HG03432 (cell line): ENCODE results near the gene CGN.
"Not testable (repeated sequence)": the region's sequence is repeated elsewhere in the genome, so short reads cannot be mapped to it uniquely, and the experiment has no call there.

Experiments
- ATAC-seq: cut with Tn5 transposase; IDR thresholded peaks from one replicate; pipeline ENCODE4 v1.9.1; 2021; ENCODE audit warnings: mild to moderate bottlenecking, moderate library complexity; ENCODE audit not compliant: unreplicated experiment

The CGN gene

DNA sequence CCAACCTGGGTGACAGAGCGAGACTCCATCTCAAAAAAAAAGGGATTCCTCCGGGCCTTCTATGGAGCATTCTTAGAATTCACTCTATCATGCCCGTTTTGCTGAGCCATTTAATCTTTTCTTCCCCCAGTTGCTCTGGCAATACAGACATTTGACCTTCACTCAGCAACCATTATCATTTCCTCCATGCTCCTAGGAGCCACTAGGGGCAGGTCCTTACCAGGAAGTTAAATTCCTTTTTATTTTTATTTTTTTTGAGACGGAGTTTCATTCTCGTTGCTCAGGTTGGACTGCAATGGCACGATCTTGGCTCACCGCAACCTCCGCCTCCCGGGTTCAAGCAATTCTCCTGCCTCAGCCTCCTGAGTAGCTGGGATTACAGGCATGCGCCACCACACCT, 9.7 kb upstream of the CGN start:
- ATAC-seq: no peak

DNA sequence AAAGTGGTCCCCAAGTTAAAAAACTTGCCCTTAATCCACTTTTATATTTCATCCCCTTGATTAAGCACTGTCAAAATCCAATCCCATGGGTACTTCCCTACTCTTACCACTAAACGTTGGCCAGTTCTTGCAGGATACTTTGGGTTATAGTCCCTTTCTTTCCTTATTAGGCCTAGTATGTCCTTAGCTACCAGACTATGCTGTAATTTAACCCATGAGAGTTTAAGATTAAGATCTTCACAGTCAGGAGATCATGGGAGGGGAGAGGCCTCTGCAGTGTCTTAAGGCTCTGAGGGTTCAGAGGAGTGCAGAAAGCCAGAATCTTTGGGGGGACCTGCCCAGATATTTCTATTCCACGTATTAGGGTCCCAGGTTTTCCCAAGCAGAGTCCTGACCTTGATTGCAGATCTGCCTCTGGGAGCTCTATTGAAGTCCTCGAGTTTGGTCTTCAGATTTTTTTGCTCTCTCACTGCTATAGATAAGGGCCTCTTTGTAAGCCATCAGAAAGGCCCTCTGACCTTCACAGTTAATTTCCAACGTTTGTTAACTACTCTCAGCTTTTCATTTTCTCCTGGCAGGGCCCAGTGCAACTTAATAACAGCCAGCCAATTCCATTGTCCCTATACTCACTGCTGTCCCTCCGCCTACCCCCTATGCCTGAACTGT, 9.0 kb upstream of the CGN start:
- no peak for ATAC-seq

DNA sequence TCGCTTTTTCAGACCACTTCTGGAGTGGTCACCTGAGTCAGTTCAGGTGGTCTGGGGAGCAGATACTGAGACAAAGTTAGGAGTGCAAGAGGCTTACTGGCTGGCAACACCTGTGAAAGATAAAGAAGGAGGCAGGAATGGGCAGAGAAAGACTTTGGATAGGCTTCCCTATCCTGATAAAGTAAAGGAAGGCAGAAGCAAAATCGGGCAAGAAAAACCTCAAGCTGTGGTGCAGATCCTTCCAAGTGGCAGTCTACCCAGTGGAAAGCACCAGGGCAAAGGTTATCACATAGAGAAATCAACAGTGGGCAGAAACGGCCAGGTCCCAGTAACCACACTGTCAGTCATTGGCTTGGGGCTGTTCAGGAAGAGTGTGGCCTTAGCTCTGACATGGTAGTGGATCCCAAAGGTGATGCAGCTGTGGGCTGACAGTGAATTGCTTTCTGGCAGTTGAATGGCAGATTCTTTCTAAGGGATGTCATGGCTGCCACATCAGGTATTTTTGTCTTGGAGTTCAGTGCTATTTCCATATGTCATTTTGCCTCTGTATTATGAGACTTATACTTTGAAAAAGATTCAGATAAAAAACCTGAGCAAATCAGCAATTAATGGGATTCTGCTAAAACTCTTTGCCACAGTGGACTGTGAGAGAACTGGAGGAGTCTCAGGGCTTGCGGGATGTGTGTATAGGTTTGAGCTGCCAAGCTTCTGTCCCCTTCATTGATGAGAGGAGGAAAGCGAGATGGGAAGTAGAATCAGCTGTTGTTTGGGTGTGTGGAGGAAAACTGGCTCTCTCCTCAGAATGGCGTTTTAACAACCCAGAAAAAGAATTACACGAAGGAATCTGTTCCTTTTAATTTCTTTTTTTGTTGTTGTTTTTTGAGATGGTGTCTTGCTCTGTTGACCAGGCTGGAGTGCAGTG, 8.1 kb upstream of the CGN start:
- no peak for ATAC-seq

DNA sequence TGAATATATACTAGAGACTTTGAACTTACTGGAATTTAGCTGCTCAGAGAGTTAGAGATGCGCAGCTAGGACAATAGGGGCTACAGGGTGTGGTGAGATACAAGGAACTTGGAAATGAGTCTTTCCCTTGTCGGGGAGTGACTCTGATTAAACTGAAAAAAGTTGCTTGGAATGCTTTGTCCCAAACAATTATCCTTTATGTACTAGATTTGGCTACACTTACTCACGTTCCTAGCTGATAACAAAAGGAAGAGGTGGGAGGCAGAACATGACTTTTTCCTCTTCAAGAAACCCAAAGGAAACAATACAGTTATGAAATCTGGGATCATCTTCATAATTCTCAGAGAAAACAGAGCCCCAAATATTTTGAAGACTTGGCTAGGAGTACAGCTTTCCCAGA, 6.9 kb upstream of the CGN start:
- ATAC-seq: no peak

DNA sequence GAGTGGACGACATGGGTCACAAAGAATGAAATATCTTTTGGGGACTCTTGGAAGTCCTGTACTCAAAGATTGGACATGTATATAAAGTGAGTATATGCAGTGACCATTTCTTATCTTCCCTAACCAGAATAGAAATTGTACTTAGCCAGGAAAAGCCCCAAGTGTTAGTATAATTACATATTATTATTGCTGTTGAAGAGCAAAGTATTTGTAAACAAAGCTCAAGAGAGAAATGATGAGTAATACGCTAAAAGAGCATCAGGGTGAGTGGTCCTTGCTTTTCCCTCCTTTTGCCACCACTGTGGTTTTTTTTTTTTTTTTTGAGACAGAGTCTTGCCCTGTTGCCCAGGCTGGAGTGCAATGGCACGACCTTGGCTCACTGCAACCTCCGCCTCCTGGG, 6.4 kb upstream of the CGN start:
- no peak for ATAC-seq

DNA sequence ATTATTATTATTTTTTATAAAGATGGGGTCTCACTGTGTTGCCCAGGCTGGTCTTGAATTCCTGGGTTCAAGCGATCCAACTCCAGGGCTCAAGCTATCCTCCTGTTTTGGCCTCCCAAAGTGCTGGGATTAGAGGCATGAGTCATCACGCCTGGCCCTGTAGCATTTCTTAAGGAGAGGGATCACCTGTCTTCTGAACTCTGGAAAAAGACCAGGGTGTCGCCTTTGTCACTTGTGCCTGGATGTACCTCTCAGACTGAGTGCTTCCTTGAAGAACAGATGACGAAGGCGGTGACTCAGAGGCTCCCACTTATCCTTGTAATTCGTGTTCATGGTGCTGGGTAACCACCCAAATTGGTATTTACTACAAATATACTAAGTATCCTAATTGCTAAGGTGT, 2.4 kb upstream of the CGN start:
- no peak for ATAC-seq

DNA sequence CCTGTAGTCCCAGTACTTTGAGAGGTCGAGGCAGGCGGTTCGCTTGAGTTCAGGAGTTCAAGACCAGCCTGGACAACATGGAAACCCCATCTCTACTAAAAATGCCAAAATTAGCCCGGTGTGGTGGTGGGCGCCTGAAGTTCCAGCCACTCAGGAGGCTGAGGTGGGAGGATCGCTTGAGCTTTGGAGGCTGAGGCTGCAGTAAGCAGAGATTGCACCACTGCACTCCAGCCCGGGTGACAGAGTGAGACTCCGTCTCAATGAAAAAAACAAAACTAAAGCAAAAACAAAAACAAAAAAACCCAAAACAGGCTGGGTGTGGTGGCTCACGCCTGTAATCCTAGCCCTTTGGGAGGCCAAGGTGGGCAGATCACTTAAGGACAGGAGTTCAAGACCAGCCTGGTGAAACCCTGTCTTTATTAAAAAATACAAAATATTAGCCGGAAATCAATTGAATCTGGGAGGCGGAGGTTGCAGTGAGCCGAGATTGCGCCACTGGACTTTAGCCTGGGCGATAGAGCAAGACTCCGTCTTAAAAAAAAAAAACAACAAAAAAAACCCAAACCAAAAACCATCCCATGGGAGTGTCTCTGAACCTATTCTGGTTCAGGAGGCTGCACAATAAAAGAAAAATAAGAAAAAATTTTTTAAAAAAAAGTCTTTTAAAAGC, 1.7 kb upstream of the CGN start:
- no peak for ATAC-seq

DNA sequence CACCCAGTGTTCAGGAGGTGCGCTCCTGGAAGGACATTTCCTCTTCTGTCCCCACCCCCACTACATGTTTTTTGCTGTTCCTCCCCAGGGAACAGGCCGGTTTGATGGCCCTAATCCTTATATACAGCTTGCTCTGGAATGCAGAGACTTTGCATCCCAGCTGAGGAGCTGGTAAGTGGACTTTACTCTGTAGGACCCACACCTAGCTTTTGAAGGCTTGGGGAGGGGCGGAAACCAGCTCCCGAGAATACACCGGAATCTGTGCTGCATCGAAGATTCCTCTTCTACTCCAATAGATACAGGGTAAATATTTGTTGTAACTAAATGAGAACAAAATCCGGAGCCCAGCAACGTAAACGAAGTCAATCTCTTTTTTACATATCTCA, 1.2 kb upstream of the CGN start:
- no peak for ATAC-seq

DNA sequence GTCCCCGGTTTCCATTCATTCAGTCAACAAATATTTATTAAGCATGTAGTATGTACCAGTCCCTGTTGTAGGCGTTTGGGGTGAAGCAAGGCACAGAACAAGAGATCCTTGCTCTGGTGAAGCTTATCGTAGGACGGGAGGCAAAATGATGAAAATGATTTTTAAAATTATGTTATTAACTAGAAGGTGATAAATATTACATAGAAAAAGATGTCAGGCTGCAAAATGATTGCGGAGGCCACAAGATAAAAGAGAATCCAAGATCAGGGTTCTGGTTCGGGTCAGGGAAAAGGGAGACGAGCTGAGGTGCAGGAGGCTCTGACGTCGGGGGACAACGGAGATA, 602 bp upstream of the CGN start:
- ATAC-seq: no peak

DNA sequence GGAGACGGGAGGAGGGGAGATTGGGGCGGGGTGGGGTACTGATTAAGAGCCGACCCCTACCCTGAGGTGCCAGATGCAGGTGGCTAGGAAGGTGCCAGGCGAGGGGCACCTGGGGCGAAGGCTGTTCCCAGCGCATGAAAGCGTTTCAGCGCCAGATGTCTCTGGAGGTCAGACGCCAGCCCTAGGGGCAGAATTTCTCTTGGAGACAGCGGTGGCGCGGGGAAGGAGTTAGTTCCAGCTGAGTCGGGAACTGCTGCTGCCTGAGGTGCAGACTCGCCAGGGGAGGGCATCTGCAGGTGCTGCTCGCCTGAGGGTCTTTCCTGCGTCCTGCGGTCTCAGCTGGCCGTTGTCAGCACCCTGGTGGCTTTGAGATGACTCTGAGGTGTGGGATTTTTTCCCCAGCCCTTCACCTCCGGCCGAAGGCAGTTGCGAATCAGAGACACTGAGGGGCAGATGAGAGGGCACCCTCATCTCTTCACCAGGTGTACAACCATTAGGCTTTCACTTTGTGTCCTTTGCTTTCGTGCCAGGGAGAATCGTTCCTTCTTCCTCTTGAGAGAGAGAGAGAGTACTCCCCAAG, 539 bp downstream of the CGN start:
- ATAC-seq: peak; percentile 13

DNA sequence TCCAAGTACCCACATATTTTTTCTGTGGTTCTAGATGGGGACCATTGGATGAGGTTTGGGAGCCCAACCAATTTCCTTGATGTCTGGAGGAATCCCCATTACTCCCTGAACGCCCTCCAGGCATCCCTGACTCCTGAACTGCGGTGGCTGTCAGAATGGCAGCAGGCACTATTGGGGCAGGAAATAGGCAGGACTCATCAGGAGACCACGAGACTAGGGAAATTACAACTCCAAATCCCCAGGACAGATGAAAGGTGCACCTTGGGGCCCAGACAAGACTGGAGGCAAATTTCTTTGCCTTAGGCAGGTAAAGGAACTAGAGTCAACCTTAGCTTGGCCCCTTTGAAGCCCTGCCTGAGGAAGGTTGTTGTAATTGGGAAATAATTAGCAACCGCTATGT, 1.1 kb downstream of the CGN start:
- ATAC-seq: no peak

DNA sequence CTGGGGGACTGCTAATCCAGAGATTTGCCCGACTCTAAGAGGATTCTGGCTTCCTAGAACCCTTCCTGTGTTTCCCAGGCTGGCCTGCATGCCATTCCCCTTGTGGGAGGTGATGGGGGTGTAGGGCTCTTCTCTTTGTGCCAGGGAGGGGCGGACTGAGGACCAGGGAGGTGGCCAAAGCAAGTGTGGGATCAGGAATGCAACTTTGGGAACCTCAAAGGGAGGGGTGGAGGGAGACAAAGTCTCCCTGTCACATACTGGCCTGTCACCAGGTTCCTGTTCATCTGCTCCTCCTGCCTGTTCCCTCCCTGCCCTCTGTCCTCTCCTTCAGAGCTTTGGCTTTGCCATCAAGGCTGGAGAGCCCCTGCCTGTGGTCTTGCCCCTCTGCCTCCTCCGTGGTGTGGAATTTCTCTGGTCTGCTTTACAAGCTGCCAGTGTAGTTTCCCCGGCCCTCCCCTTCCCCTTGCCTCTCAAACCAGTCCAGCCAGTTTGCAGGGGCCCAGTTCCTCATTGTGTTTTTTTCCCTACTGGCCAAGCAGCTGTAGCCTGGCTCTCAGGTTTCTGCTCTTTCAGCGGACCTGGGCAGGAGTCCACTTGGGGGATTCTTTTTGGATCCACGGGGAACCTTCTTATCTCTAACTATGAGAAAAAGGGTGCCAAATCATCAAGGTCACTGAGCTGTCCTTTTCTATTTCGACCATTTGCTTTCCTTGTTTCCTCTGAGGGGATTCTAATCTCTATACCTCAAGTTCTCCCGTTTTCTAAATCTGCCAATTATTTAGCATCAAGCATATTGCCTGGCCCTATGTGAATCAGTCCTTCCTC, 1.8 kb downstream of the CGN start:
- ATAC-seq: no peak

DNA sequence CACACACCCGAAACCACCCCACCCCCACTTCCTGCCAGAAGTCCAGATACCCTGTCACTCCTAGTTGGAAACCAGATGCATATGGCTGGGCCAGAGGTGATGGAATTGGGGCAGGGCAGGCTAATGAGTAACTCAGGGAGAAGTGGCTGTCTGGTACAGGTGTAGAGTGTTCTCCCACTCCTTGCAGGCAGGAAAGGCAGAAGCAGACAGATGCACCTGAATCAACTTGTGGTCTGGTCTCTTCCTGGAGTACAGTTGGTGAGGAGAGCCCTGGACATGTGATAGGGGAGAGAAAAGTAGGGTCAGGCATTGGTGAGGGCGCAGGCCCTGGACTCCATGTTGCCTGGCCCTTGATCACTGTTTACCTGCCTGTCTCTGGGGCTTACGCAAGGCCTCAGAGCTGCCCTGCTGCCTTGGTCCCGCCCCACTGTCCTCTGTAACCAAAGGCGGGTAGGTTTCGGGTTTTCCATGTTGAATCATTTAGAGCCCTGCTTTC, 2.5 kb downstream of the CGN start:
- no peak for ATAC-seq

DNA sequence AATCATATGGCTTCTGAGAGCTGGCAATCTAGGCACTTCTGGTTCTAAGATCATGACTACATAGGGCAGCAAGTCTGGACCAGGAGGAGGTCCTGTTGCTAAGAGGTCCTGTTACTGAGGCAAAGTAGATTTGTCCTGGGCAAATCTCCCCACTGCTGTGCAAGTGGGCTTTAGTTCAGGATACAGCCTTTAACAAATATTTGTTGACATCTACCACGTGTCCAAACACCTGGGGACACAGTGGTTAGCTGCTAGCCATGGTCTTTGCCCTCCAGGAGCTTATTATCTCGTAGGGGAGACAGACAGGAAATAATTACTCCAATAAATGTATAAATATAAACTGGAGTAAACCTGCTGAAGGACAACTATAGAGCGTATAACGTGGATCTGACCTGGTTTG, 3.2 kb downstream of the CGN start:
- ATAC-seq: no peak

DNA sequence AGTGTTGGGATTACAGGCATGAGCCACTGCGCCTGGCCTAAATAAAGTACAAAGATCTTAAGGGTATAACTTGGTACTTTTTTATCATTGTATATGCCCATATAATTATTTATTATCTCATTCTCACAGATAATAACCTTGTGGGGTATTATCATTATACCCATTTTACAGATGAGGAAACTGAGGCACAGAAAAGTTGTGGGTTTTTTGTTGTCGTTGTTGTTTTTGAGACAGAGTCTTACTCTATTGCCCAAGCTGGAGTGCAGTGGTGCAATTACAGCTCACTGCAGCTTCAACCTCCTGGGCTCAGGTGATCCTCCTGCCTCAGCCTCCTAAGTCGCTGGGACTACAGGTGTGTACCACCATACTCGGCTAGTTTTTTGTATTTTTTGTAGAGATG, 4.1 kb downstream of the CGN start:
- ATAC-seq: no peak

DNA sequence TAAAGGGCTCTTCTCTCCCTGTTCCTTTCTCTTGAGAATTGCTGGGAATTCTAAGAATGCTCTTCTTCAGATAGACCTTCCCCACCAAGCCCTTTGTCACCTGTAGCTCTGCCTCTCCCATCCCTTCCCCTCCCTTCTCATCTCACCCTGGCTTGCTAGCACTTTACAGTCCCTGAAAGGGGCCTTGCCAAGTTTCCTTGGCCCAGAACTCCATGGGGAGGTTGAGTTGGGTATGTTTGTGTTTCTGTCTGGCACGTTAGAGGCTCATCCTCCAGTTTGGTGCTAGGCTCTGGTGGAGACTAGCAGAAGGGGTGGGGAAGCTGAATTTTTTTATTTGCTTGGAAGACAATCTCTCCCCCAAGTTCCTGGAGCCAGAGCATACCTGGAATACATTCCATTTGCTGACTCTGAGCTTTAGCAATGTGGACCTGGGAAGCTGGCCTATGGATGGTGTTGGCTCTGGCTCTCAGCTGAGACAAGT, 4.9 kb downstream of the CGN start:
- ATAC-seq: no peak

DNA sequence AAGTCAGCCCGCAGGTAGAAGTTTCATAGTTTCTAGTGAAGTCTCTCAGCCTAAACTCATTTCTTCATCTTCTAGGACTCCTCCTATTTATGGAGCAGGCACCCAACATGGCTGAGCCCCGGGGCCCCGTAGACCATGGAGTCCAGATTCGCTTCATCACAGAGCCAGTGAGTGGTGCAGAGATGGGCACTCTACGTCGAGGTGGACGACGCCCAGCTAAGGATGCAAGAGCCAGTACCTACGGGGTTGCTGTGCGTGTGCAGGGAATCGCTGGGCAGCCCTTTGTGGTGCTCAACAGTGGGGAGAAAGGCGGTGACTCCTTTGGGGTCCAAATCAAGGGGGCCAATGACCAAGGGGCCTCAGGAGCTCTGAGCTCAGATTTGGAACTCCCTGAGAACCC, 7.2 kb downstream of the CGN start:
- no peak for ATAC-seq

DNA sequence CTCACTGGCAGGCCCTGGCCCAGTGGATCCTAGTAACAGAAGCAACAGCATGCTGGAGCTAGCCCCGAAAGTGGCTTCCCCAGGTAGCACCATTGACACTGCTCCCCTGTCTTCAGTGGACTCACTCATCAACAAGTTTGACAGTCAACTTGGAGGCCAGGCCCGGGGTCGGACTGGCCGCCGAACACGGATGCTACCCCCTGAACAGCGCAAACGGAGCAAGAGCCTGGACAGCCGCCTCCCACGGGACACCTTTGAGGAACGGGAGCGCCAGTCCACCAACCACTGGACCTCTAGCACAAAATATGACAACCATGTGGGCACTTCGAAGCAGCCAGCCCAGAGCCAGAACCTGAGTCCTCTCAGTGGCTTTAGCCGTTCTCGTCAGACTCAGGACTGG, 7.7 kb downstream of the CGN start:
- no peak for ATAC-seq

DNA sequence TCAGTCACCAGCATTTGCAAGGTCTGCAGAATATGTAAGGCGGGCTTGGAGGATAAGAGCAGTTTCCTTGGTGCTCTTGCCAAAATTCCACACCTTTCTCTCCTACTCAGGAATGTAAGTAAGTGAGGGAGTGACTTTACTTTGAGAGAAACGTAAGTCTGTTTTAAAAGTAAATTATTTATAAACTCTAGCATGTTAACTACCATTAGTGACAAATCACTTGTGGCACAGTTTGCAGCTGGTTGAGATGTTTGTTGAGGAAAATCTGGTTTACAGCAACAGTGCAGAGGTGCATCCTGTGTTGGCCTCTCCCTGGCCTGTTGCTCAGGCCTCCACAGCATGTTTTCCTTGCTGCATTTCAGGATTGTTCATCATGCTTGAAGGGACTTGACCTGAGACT, 8.5 kb downstream of the CGN start:
- no peak for ATAC-seq

DNA sequence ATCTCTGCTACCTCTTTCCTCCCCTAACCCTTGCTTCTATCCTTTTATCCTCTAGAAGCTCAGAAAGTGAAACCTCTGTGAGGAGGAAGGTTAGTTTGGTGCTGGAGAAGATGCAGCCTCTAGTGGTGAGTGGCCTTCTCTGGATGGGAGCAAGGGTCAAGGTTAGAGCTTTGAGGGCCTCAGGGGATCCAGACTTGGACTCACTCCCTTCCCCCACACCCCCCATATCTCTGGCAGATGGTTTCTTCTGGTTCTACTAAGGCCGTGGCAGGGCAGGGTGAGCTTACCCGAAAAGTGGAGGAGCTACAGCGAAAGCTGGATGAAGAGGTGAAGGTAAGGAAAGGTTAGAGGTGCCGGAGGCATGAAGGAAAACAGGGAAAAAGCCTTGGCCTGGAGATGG, 9.2 kb downstream of the CGN start:
- no peak for ATAC-seq

DNA sequence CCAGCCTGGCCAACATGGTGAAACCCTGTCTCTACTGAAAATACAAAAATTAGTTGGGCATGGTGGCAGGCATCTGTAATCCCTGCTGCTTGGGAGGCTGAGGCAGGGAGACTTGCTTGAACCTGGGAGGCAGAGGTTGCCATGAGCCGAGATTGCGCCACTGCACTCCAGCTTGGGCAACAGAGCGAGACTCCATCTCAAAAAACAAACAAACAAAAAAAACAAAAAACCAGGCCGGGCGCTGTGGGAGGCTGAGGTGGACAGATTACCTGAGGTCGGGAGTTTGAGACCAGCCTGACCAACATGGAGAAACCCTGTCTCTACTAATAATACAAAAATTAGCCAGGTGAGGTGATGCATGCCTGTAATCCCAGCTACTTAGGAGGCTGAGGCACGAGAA, 11.2 kb downstream of the CGN start:
- not testable (repeated sequence) for ATAC-seq
